Renal cortical epithelial cell (primary cell): Measurements from ENCODE around the gene CAND2. TPM values are rescaled to one million over a fixed set of nuclear protein-coding genes. Genes with fewer than 3 reads are reported as not detected.

Experiments used
- DNase-seq: peaks from one replicate; pipeline ENCODE4 v3.0.0-alpha.2; 2011; ENCODE audit warnings: low read depth
- total RNA-seq: library from RNA; depleted of rRNA; stranded (reverse); fragments of >200 nt; gene quantifications from 2 replicates; pipeline ENCODE4 v1.2.3, GENCODE V29; 2014

The CAND2 gene
- total RNA-seq, 1 donor from 2014 or later = 2.7 TPM

DNA sequence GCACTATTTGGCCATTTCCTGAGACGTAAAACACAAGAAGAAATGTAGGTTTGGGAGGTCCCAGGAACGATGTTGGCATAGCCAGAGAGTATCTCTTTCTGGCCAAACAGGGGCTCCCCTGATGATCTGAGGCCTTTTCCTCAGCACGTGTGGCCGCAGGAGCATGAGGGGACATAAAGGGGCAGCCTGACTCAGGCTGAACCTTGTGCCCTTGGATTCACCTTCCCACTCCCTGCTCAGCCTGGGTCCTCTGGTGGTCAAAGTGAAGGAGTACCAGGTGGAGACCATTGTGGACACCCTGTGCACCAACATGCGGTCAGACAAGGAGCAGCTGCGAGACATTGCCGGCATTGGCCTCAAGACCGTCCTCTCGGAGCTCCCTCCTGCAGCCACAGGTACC lies 10.6 kb downstream of the CAND2 start:
- no peak for DNase-seq

DNA sequence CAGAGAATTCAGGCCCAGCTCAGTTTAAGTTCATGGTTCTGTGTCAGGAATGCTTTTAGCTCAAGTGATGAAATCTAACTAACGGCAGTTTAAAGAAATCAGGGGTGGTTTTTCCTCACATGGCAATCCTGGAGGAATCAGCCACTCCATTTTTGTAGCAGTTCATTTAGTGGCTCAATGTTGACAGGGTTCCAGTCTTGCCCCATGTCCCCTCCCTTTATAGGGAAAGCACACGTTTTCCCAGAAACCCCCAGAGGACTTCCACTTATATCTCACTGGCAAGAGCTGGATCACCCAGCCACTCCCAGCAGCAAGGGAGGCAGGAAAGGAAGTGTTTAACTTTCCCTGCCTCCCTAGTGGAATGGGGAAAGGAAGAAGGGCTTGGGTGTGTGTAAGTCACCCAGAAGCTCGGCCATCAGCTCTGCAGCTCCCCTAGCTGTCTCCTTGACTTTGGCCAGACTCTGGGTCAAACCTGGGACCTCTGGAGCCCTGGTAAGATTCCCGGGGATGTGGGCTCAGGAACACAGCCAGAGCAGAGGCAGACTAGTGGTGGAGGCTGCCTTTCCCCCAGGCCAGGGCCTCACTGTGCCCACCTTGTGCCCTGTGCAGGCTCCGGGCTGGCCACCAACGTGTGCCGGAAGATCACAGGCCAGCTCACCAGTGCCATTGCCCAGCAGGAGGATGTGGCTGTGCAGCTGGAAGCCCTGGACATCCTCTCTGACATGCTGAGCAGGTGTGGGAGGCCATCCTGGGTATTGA lies 11.3 kb downstream of the CAND2 start:
- no peak for DNase-seq

DNA sequence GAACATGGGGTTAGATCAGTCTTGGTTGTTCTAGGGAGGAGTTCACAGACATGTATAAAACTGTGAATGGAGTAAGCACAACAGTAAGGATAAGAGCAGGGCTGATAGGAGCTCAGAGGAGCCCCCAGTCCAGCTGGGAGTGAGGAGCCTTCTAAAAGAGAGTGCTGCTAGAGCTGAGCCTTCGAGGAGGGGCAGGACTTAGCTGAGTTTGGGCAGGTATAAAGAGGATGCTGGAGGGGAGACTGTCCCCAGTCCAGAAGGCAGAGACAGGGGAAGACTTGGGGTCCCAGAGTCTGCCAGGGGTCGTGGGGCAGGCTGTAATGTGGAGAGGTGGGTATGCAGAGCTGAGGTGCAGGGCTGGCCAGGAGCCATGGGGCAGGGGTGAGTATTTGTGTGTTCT lies 12.1 kb downstream of the CAND2 start:
- no peak for DNase-seq

DNA sequence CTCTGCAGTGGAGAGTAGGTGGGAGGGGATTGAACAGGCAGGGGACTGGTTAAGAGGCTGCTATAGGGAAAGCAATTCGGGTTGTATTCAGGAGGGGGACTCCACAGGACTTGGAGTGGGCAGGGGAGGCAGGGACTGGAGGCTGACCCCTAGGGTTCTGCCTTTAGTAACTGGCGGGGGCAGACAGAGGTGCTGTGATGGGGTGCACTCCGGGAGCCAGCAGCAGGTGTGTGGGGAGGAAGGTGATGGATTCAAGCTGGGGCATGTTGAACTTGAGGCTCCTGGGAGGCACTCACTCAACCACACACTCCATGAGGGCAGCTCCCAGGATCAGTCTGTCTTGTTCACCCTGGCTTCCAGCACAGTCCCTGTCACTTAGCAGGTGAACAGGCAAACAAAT lies 12.5 kb downstream of the CAND2 start:
- no peak for DNase-seq

DNA sequence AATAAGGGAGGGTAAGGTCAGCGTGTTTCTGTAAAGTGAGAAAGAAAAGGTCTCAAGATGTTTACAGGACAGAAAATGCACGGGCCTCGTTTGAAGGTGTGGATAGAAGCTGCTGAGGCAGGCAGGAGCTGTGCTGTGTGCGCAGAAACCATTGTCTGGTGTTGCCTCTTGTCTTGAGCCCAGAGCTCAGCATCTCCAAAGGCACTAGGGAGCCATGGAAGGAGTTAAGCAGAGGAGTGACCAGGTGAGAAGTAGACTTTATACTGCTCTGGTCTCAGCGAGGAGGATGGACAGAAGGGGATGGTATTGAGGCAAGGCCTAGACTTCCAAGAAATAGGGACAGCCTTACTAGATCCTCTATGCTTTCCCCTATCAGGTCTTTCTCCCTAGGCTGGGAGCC lies 13.0 kb downstream of the CAND2 start:
- DNase-seq = no peak

DNA sequence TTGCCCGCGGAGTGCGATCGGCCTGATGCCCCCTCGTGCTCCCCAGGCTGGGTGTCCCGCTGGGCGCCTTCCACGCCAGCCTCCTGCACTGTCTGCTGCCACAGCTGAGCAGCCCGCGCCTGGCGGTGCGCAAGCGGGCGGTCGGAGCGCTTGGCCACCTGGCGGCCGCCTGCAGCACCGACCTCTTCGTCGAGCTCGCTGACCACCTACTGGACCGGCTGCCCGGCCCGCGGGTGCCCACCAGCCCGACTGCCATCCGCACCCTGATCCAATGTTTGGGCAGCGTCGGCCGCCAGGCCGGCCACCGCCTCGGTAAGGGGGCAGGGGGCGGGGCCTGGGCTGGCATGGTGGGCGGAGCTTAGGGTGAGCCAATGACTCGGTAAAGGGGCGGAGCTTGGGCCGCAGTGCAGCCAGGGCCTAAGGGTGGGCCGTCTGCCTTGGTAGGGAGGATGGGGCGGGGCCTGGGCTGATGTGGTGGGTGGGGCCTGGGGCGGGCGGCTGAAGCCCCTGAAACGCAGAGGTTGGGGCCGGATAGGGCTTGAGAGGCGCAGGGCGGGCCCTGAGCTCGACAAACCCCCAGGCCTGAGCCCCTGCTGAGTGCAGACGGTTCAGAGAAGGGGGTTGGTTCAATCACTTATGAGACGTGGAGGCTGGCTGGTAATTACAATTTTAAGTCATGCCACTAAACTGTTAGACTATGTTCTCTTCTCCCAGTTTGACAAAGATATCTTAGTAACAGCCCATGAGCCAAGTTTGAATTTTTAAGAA lies 13.7 kb downstream of the CAND2 start:
- peak; percentile 75 for DNase-seq

DNA sequence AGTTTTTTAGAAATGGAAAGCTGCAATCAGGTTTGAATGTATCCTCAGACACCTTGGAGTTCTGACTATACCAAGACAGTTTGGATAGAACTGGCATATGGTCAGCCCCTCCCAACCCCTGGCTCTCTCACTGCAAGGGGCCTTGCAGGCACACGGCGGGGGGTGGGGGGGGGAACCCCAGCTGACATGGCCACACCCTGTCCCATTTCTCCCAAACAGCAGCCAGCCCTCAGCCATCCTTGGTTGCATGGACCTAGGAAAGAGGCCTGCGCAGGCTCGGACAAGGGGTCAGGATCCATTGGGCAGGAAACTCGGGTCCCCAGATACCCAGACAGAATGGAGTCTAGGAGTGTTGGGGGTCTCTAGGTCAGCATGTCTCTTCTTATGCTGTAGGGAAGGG lies 14.5 kb downstream of the CAND2 start:
- no peak for DNase-seq

DNA sequence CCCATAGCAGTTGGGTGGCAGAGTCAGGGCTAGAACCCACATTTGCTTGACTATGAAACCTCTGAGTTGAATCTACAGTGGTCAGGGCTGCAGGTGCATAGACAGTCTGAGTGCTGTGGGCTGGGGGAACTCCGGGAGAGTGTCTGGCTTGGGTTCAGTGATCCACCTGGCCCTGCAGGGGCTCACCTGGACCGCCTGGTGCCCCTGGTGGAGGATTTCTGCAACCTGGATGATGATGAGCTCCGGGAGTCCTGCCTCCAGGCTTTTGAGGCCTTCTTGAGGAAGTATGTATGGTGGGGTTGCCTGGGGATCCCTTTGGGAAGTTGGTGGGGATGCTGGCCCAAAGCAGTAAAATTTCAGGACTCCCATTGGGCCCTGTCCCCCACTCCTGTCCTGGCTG lies 16.3 kb downstream of the CAND2 start:
- DNase-seq = no peak

DNA sequence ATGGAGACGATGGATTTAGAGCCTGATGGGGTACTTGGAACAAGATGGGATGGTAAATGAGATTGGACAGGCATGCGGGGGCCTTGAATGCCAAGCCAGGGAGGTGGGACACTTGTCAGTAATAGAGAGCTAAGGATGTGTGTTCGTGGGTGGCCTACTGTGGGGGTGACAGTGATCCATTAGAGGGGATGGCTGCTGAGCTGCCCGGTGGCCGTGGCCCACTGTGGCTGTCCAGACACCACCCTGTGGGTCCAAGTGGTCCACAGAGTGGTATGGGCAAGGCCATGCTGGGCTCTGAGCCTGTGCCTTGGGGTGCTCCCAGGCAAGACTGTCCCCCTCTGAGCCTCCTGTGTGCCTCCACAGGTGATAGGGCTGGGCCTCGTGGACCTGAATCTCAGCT lies 17.5 kb downstream of the CAND2 start:
- no peak for DNase-seq

DNA sequence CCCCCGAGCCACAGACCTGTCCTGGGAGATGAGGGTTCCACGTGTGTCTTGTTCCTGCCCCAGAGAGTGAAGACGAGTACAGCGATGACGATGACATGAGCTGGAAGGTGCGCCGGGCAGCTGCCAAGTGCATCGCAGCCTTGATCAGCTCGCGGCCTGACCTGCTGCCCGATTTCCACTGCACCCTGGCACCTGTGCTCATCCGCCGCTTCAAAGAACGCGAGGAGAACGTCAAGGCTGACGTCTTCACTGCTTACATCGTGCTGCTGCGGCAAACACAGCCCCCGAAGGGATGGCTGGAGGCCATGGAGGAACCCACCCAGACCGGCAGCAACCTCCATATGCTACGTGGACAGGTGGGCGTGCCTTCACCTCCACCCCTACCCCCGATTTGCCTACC lies 18.6 kb downstream of the CAND2 start:
- DNase-seq = no peak

DNA sequence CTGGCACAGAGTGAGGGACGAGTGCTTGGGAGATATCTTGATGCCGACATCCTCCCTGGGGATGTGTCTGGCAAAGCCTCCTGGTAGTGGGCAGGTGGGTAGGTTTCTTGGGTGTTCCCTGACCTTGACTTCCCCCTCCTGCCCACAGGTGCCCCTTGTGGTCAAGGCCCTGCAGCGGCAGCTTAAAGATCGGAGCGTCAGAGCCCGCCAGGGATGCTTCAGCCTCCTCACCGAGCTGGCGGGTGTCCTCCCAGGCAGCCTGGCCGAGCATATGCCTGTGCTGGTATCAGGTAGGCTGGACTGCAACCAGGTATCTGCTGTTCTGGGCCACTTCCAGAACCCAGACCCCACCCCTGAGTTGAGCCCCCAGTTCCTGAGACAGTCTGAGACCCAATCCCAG lies 19.2 kb downstream of the CAND2 start:
- DNase-seq = no peak

DNA sequence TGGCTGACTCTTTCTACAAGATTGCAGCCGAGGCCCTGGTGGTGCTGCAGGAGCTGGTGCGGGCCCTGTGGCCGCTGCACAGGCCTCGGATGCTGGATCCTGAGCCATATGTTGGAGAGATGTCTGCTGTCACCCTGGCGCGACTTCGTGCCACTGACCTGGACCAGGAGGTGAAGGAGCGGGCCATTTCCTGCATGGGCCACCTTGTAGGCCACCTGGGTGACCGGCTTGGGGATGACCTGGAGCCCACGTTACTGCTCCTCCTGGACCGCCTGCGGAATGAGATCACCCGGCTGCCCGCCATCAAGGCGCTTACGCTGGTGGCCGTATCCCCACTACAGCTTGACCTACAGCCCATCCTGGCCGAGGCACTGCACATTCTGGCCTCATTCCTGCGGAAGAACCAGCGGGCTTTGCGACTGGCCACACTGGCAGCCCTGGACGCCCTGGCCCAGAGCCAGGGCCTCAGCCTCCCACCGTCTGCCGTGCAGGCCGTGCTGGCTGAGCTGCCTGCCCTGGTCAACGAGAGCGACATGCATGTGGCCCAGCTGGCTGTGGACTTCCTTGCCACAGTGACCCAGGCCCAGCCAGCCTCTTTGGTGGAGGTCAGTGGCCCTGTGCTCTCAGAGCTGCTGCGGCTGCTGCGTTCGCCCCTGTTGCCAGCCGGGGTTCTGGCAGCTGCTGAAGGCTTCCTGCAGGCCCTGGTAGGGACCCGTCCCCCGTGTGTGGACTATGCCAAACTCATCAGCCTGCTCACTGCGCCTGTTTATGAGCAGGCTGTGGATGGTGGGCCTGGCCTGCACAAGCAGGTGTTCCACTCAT lies 20.3 kb downstream of the CAND2 start:
- DNase-seq = no peak

DNA sequence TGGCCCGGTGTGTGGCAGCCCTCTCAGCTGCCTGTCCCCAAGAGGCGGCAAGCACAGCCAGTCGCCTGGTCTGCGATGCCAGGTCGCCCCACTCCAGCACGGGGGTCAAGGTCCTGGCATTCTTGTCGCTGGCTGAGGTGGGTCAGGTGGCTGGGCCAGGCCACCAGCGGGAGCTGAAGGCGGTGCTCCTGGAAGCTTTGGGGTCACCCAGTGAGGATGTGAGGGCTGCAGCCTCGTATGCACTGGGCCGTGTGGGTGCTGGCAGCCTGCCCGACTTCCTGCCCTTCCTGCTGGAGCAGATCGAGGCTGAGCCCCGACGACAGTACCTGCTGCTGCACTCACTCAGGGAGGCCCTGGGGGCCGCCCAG lies 20.8 kb downstream of the CAND2 start:
- DNase-seq = no peak

DNA sequence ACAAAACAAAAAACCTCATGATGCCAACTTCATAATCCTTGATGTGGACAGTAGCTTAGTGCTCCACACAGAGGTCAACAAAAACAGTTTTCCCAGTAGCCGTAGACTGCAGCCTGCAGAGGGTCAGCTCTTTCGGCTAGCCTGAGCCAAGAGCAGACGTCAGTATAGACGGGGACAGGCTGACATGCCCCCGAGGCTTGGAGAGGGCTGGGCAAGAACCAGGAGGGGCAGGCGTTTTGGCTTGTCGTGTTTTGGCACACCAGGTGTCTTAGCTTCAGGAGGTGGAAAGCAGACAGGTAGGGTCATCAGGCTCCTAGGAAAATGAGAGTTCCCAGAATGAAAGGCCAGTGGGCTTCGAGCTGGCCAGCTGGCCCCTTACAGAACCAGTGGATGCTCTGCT lies 21.8 kb downstream of the CAND2 start:
- DNase-seq = no peak

DNA sequence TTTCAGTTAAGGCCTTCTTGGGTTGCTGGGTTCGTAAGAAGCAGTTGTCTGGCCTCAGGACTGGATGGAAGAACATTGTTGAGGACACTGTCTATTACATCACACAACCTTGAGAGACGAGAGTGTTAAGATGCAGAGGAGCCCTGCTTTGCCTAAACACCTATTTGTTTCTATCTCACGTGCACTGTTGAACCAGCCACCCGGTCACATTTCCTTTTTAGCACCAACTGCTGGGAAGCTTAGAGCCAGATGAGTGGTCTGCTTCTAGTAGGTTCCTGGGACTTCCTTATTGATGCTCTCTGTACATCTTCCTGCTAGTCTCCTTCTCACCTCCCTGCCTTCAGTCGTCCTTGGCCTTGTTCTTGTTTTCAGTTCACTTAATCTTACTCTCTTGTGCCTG lies 22.3 kb downstream of the CAND2 start:
- DNase-seq = no peak

DNA sequence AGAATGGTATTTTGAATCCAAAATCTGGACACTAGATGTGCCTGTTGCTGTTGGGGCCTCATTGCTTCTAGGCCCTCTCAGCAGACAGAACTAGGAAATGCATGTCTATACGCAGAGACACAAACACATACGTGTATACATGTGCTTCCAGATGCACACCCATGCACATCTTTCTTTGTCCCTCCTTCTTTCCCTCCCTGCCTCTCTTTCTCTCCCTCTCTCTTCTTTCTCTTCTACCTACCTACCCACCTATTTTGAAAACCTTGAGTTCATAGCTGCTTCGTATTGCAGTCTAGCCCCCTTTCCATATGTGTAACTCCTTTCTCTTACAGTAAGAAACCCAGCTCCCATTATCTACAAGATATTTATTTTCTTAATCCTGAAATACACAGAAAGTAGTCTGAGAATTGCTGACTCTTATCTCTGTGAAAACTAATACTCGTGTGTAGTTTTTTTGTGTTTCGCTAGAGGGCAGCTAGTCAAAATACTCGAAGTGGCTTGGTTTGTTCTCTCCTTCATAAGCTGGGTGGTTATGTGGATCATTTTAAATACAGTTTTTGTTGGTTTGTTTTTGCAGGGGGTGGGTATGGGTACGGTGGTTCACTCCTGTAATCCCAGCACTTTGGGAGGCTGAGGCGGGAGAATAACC lies 26.4 kb downstream of the CAND2 start:
- peak; percentile 47 for DNase-seq

DNA sequence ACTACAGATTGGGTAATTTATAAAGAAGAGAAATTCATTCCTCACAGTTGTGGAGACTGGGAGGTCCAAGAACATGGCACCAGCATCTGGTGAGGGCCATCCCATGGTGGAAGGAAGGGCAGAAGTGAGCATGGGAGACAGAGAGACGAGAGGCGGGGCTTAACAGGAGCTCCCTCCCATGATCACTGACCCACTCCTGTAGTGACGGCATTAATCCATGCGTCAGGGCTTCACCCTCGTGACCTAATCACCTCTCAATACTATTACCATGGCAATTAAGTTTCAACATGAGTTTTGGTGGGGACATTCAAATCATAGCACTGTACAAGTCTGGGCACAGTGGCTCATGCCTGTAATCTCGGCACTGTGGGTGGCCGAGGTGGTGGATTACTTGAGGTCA lies 27.8 kb downstream of the CAND2 start:
- no peak for DNase-seq

DNA sequence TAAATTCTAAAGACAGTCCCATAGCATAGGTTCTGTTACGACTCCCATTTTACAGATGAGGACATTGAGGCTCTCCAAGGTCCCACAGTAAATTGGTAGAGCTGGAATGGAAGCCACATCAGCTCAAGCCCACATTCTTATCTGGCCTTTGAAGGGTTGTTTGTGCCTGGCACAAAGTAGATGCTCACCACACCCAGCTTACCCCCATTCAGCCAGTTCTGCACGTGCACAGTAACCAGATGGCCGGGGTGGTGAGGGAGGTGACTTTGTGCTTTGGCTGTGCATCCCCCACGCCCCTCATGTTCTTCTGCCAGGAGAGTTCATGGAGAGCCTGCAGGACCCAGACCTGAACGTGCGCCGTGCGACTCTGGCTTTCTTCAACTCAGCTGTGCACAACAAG lies 28.7 kb downstream of the CAND2 start:
- no peak for DNase-seq

DNA sequence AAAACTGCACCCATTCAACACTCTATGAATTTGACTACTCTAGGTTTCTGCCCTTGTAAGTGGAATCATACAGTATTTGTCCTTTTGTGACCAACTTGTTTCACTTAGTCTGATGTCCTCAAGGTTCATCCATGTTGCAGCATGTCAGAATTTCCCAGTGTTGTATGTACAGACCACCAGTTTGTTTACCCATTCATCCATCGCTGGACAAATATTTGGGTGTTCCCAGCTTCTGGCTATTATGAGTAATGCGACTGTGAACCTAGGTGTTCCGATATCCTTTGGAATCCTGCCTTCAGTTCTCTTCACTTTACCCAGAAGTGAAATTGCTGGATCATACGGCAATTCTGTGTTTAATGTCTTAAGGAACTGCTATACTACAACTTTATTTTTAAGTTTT lies 32.3 kb downstream of the CAND2 start:
- DNase-seq = no peak

DNA sequence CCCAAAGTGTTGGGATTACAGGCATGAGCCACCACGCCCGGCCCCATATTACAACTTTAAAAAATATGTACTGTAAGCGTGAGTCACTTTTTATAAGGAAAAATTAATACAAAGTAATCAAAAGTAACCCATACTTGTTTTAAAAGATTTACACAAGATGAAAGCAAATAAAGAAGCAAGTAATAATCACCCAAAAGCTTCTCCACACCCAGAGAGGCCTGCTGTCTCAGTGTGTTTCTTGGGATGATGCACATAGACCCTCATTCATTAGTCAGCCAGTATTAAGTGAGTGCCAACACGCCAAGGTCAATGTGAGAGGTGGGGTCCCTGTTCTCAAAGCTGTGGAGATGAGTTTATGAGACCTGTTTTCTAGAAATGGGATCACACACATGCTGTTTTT lies 32.9 kb downstream of the CAND2 start:
- DNase-seq = no peak

DNA sequence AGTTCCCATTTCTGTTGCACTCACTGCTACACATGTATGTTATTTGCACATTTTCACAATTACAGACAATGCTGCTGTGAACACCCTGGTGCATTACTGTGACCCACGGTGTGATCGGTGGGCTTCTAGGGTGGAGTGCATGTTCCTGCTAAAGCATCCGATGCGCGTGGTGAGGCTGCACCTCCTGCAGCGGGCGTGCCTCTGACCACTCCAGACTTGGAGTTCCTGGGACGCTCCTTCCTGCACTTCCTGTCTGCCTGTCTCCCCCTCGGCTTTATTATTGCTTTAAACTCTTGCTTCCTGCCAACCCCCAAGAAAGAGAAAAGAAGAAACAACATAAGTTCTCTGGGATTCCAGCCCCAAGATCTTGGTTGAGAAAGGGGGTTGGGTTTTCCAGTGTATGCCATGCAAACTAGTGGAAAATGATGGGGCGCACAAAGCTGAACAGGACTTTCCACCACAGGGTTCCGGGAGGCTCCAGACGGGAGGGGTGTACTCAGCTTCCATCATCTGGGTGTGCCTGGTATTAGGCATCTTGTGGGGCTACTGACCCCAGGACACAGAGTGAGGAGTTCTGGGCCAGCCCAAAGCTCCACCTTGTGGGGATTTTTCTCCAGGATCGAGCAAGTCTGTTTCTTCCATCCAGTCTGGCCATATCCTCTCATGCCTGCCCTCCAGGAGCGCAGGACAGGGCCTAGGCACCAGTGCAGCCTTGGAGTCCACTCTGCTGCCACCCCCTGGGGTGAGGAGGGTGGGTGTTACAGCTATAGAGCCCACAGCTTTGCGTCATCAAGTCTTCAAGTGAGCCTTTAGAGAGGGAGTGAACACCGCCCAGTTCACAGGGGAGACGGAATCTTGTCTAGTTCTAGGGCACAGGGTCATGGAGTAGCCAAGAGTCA lies 33.7 kb downstream of the CAND2 start:
- no peak for DNase-seq
